GM12878 (cell line): ENCODE results near the gene TTF2. TPM values are rescaled to one million over a fixed set of nuclear protein-coding genes. Genes with fewer than 3 reads are reported as not detected.

ENCODE experiments used
- ATAC-seq: fragments of 200-7000 bp; cut with Tn5 transposase; 3 replicates; pipeline ENCODE4 v1.9.1; 2020; ENCODE audit warnings: mild to moderate bottlenecking, moderate library complexity
- BruUV-seq: library from RNA; stranded (reverse); fragments of 400-500 nt; replicated peaks from 2 replicates; lab custom pipeline; 2021; lab: Mats Ljungman, UMichigan
- CTCF ChIA-PET: fragments of 300-600 bp; sonication (Branson Sonifier 250); formaldehyde crosslinking; extraction: SDS; loops from one replicate; lab custom pipeline; 2021; ENCODE audit warnings: inconsistent platforms; lab: Yijun Ruan, JAX
- POLR2A ChIA-PET: fragments of 350-600 bp; formaldehyde crosslinking; extraction: SDS; loops from one replicate; lab custom pipeline; 2021; ENCODE audit warnings: inconsistent platforms; lab: Charles Lee
- RAD21 ChIA-PET: fragments of 300-600 bp; sonication (Branson Sonifier 250); formaldehyde crosslinking; loops from one replicate; lab custom pipeline; 2023; ENCODE audit warnings: antibody characterized with exemption; ENCODE audit not compliant: unreplicated experiment; lab: Charles Lee
- SMC1A ChIA-PET: fragments of 300-600 bp; sonication (Branson Sonifier 250); formaldehyde crosslinking; loops from one replicate; lab custom pipeline; 2023; ENCODE audit not compliant: unreplicated experiment, uncharacterized antibody; lab: Charles Lee
- DNase-seq: peaks from one replicate; pipeline ENCODE4 v3.0.0-alpha.2; 2011; ENCODE audit warnings: low read depth, low spot score
- FAIRE-seq: peaks from 3 replicates; lab custom pipeline; 2011; peaks lifted over from hg19 to GRCh38; lab: Jason Lieb, UNC
- H2AFZ ChIP-seq: 2 replicates; pipeline ENCODE4 v1.6.0; 2011; ENCODE audit warnings: low read depth, low read length, control low read depth; ENCODE audit not compliant: control insufficient read depth
- H3K27ac ChIP-seq: 2 replicates; pipeline ENCODE4 v1.5.1; 2011; ENCODE audit warnings: control low read depth; ENCODE audit not compliant: control insufficient read depth, insufficient read depth
- H3K27me3 ChIP-seq, 2 experiments: replicated peaks in 1 of 2; 2 replicates each; pipeline versions ENCODE4 v1.6.0 to v1.6.1; 2011; ENCODE audit warnings: low read length in 1 of 2; ENCODE audit not compliant: control insufficient read depth in 2 of 2, insufficient read depth in 2 of 2
- H3K36me3 ChIP-seq, 2 experiments: 2 replicates each; pipeline ENCODE4 v1.5.1; 2011; ENCODE audit warnings: low read length in 1 of 2; ENCODE audit not compliant: control insufficient read depth in 2 of 2, insufficient read depth in 2 of 2
- H3K4me1 ChIP-seq: 2 replicates; pipeline ENCODE4 v1.6.1; 2011; ENCODE audit warnings: mild to moderate bottlenecking, low read length, moderate library complexity, mixed read lengths; ENCODE audit not compliant: control insufficient read depth, insufficient read depth
- H3K4me2 ChIP-seq: 2 replicates; pipeline ENCODE4 v1.6.0; 2011; ENCODE audit warnings: control low read depth; ENCODE audit not compliant: control insufficient read depth, insufficient read depth
- H3K4me3 ChIP-seq: fragments of 200-600 bp; sonication (generic); 2 replicates; pipeline ENCODE4 v1.5.1; 2016
- H3K79me2 ChIP-seq: 2 replicates; pipeline ENCODE4 v1.6.0; 2011; ENCODE audit warnings: low read length; ENCODE audit not compliant: control insufficient read depth, insufficient read depth
- H3K9ac ChIP-seq: 2 replicates; pipeline ENCODE4 v1.8.0; 2011; ENCODE audit warnings: low read length, control low read depth, mixed read lengths; ENCODE audit not compliant: control insufficient read depth, insufficient read depth
- H3K9me3 ChIP-seq: replicated peaks from 3 replicates; pipeline ENCODE4 v1.5.1; 2011; ENCODE audit warnings: mild to moderate bottlenecking, low read length; ENCODE audit not compliant: control insufficient read depth, insufficient read depth
- H4K20me1 ChIP-seq: 2 replicates; pipeline ENCODE4 v1.6.0; 2011; ENCODE audit not compliant: control insufficient read depth, insufficient read depth
- ASH2L ChIP-seq: fragments of 300-600, 200-600 bp; sonication (generic); IDR thresholded peaks from 2 replicates; pipeline ENCODE4 v1.6.1; 2017; ENCODE audit warnings: low read depth, mild to moderate bottlenecking, borderline replicate concordance
- CREM ChIP-seq: IDR thresholded peaks from 2 replicates; pipeline ENCODE4 v1.6.1; 2014; ENCODE audit warnings: antibody characterized with exemption, low read depth
- EZH2 ChIP-seq: IDR thresholded peaks from 2 replicates; pipeline ENCODE4 v1.6.1; 2012; ENCODE audit warnings: low read depth, mild to moderate bottlenecking, control low read depth, inconsistent platforms, low read length, borderline replicate concordance; ENCODE audit not compliant: control insufficient read depth
- IRF4 ChIP-seq: IDR thresholded peaks from 2 replicates; pipeline ENCODE4 v1.6.1; 2011; ENCODE audit warnings: low read depth, low read length
- JUND ChIP-seq: IDR thresholded peaks from 2 replicates; pipeline ENCODE4 v1.6.1; 2012; ENCODE audit warnings: low read depth, mild to moderate bottlenecking, low read length, improper control_type of control experiment, moderate library complexity
- NR2C1 ChIP-seq: fragments of 450-650 bp; IDR thresholded peaks from 2 replicates; pipeline ENCODE4 v1.6.1; 2017; ENCODE audit warnings: antibody characterized with exemption, mild to moderate bottlenecking, moderate library complexity
- RAD51 ChIP-seq: fragments of 450-650 bp; IDR thresholded peaks from 2 replicates; pipeline ENCODE4 v1.6.1; 2016; ENCODE audit warnings: moderate library complexity, mild to moderate bottlenecking, inconsistent platforms
- SMAD1 ChIP-seq: fragments of 450-650 bp; IDR thresholded peaks from 2 replicates; pipeline ENCODE4 v1.6.1; 2018; ENCODE audit warnings: mild to moderate bottlenecking, low read depth; ENCODE audit not compliant: partially characterized antibody
- SREBF1 ChIP-seq: IDR thresholded peaks from 2 replicates; pipeline ENCODE4 v1.6.1; 2012; ENCODE audit warnings: mild to moderate bottlenecking, low read length
- TARDBP ChIP-seq: IDR thresholded peaks from 2 replicates; pipeline ENCODE4 v1.6.1; 2016; ENCODE audit warnings: borderline replicate concordance
- TCF3 ChIP-seq: IDR thresholded peaks from 2 replicates; pipeline ENCODE4 v1.6.1; 2012; ENCODE audit warnings: low read depth, mild to moderate bottlenecking, low read length, borderline replicate concordance; ENCODE audit not compliant: insufficient read depth
- YBX1 ChIP-seq: fragments of 450-650 bp; IDR thresholded peaks from 2 replicates; pipeline ENCODE4 v1.6.1; 2016; ENCODE audit warnings: antibody characterized with exemption
- ZBED1 ChIP-seq: IDR thresholded peaks from 2 replicates; pipeline ENCODE4 v1.6.1; 2016; ENCODE audit warnings: borderline replicate concordance
- ZNF274 ChIP-seq: IDR thresholded peaks from one replicate; pipeline ENCODE4 v1.8.0; 2011; ENCODE audit not compliant: insufficient read length, insufficient read depth
- ZZZ3 ChIP-seq: IDR thresholded peaks from 2 replicates; pipeline ENCODE4 v1.6.1; 2011; ENCODE audit warnings: low read depth; ENCODE audit not compliant: control insufficient read depth, insufficient read length
- WGBS: methylation state at CpG from one replicate; pipeline ENCODE4 v1.1.6; 2016; ENCODE audit warnings: low lambda C conversion rate; ENCODE audit not compliant: insufficient replicate concordance, insufficient coverage; ENCODE audit errors: missing lambda C conversion rate; 5-methylcytosine and 5-hydroxymethylcytosine counted together
- in situ Hi-C: fragments of 300-500 bp; cut with MboI; formaldehyde crosslinking; loops from 9 replicates; pipeline ENCODE4 v1.14.3; 2018; ENCODE audit warnings: mixed read lengths
- intact Hi-C: fragments of 100-400 bp; cut with micrococcal nuclease; formaldehyde crosslinking; loops from one replicate; pipeline ENCODE4 v1.14.2; 2022; ENCODE audit not compliant: unreplicated experiment
- polyA plus RNA-seq, 11 experiments: library from polyadenylated mRNA; depleted of rRNA in 4 of 11; unstranded in 6 of 11; stranded (reverse) in 5 of 11; fragments of >200 nt; fragmentation: Nextera tagmentation in 4 of 11; fragmentation: Illumina TruSeq in 1 of 11; extraction: Ambion mirVana in 4 of 11; extraction: Trizol in 1 of 11; gene quantifications; 1 replicate in 1 of 11; 2 replicates in 10 of 11; pipeline versions ENCODE4 v1.2.1 to v1.2.3, GENCODE V29; 2011 to 2016; ENCODE audit warnings: inconsistent platforms in 2 of 11, missing spikeins in 2 of 11, low read depth in 1 of 11
- total RNA-seq, 4 experiments: library from RNA; depleted of rRNA in 3 of 4; stranded (reverse); fragments of >200 nt in 3 of 4; fragmentation: Illumina TruSeq in 1 of 4; extraction: Trizol in 1 of 4; gene quantifications; 2 replicates each; pipeline versions ENCODE4 v1.2.1 to v1.2.3, GENCODE V29; 2013 to 2021
- TF ChIP-seq, protein P1 (sequence below): fragments of 450-650 bp; formaldehyde crosslinking; IDR thresholded peaks from 2 replicates; pipeline ENCODE4 v1.5.0; 2022; ENCODE audit warnings: mild to moderate bottlenecking, missing genetic modification characterization
- TF ChIP-seq, protein P2 (sequence below): IDR thresholded peaks from 2 replicates; pipeline ENCODE4 v1.6.1; 2011; ENCODE audit warnings: low read depth, low read length, improper control_type of control experiment, borderline replicate concordance

The TTF2 gene
- total and polyA plus RNA-seq, 10 of the 15 experiments (the other 5 are each of a cell fraction or from before 2014, with no cell fraction given) = 17.7 to 134 (median 78.2) TPM

DNA sequence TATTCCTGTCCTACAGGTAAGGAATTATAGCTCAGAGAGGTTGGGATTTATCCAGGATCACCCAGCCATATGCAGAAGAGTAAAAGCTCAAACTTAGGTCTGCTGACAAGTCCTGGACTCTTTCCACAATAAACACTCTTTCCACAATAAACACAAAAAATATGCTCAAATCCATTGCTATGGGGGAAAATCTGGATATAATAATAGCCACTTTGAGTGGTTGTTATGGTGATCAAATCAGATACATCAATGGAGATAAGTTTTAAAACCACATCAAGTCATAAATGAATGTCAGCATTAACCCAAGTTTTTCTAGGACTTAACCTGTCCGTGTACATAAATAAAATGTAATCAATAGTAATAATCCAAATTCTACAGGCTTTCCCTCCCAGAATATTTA, 22.3 kb upstream of the TTF2 start (continued):
- TF ChIP-seq, protein P1, sequence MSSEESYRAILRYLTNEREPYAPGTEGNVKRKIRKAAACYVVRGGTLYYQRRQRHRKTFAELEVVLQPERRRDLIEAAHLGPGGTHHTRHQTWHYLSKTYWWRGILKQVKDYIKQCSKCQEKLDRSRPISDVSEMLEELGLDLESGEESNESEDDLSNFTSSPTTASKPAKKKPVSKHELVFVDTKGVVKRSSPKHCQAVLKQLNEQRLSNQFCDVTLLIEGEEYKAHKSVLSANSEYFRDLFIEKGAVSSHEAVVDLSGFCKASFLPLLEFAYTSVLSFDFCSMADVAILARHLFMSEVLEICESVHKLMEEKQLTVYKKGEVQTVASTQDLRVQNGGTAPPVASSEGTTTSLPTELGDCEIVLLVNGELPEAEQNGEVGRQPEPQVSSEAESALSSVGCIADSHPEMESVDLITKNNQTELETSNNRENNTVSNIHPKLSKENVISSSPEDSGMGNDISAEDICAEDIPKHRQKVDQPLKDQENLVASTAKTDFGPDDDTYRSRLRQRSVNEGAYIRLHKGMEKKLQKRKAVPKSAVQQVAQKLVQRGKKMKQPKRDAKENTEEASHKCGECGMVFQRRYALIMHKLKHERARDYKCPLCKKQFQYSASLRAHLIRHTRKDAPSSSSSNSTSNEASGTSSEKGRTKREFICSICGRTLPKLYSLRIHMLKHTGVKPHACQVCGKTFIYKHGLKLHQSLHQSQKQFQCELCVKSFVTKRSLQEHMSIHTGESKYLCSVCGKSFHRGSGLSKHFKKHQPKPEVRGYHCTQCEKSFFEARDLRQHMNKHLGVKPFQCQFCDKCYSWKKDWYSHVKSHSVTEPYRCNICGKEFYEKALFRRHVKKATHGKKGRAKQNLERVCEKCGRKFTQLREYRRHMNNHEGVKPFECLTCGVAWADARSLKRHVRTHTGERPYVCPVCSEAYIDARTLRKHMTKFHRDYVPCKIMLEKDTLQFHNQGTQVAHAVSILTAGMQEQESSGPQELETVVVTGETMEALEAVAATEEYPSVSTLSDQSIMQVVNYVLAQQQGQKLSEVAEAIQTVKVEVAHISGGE (CRISPR knock-in tag) = no peak
- TF ChIP-seq TARDBP = no peak

DNA sequence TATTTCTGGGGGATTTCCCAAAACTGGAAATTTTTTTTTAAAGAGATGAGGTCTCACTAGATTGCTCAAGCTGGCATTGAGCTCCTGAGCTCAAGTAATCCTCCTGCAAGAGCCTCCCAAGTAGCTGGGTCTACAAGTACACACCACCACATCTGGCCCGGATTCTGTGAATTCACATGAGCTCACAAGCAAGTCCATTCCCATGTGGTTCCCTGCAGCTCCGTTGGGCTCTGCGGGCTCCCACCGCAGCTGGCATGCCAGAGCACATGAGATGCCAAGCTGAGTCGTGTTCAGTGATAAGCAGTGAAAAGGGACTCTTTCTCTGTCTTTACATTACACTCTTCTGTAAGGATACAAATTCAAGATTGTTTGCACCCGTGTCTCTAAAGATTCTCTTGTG, 21.9 kb upstream of the TTF2 start:
- no peak for TF ChIP-seq CREM
- no peak for TF ChIP-seq ZZZ3
- no peak for TF ChIP-seq TCF3
- TF ChIP-seq YBX1 = no peak
- TF ChIP-seq SREBF1 = no peak
- TF ChIP-seq SMAD1 = no peak
- TF ChIP-seq, protein P2, sequence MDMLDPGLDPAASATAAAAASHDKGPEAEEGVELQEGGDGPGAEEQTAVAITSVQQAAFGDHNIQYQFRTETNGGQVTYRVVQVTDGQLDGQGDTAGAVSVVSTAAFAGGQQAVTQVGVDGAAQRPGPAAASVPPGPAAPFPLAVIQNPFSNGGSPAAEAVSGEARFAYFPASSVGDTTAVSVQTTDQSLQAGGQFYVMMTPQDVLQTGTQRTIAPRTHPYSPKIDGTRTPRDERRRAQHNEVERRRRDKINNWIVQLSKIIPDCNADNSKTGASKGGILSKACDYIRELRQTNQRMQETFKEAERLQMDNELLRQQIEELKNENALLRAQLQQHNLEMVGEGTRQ = no peak
- TF ChIP-seq RAD51 = no peak
- TF ChIP-seq ZBED1 = no peak
- no peak for TF ChIP-seq NR2C1
- TF ChIP-seq ZNF274 = no peak
- no peak for TF ChIP-seq IRF4
- TF ChIP-seq TARDBP = no peak
- TF ChIP-seq EZH2 = no peak
- TF ChIP-seq JUND = no peak
- no peak for TF ChIP-seq ASH2L
- DNase-seq = no peak
- Histone ChIP-seq H3K4me3 (no peak overlapping the region), H3K4me2 (no peak overlapping the region), H3K79me2 (no peaks in the 10 kb centered on the region), H3K36me3 (peaks cover 0 to 2% of the 10 kb centered on the region in 2 experiments; a peak in 1 of 4 replicates), H3K27ac (no peak overlapping the region), H3K9me3 (no peaks in the 10 kb centered on the region), H2AFZ (no peak overlapping the region), H3K9ac (no peak overlapping the region), H4K20me1 (no peaks in the 10 kb centered on the region), H3K4me1 (no peaks in the 10 kb centered on the region), H3K27me3 (no peaks in the 10 kb centered on the region)
- in situ Hi-C loops = no loop called here
- ChIA-PET RAD21 (interaction anchor here (2.1 kb wide), 1 partner anchor 34 kb away, joined by 5 read pairs; no protein-coding TSS in a partner anchor), POLR2A (interaction anchor here (0.9 kb wide), 1 partner anchor 14 kb away, joined by 3 read pairs; no protein-coding TSS in a partner anchor), SMC1A (interaction anchor here (0.6 to 1.3 kb wide), 3 partner anchors 12 to 509 kb away, joined by 3 read pairs; no protein-coding TSS in a partner anchor), CTCF (interaction anchor here (1.3 kb wide), 1 partner anchor 17 kb away, joined by 3 read pairs; no protein-coding TSS in a partner anchor)
- BruUV-seq = no TSS peak
- whole genome bisulfite sequencing = 95% methylated on average over 6 of the region's 6 CpGs
- intact Hi-C loops = no loop called here
- ATAC-seq = no peak
- no peak for FAIRE-seq
